HCT116 (cell line): Measurements from ENCODE around the gene FAM222B. TPM values are rescaled to one million over a fixed set of nuclear protein-coding genes. Genes with fewer than 3 reads are reported as not detected.

Source experiments
- ATAC-seq: fragments of 200-7000 bp; cut with Tn5 transposase; 2 replicates; pipeline ENCODE4 v1.9.1; 2020; ENCODE audit warnings: mild to moderate bottlenecking, moderate library complexity
- BruUV-seq: library from RNA; stranded (reverse); fragments of 400-500 nt; replicated peaks from 2 replicates; lab custom pipeline; 2021; lab: Mats Ljungman, UMichigan
- CTCF ChIA-PET: fragments of 300-600 bp; sonication (Branson Sonifier 250); formaldehyde crosslinking; loops from one replicate; lab custom pipeline; 2021; ENCODE audit warnings: antibody characterized with exemption; lab: Charles Lee
- POLR2A ChIA-PET: fragments of 300-600, 350-600 bp; sonication (Branson Sonifier 250); formaldehyde crosslinking; loops from one replicate; lab custom pipeline; 2021; ENCODE audit warnings: antibody characterized with exemption; lab: Charles Lee
- RAD21 ChIA-PET, 2 experiments: fragments of 300-600 bp; sonication (Branson Sonifier 250); formaldehyde crosslinking; loops; one replicate each; lab custom pipeline; 2023; ENCODE audit warnings: low total read pairs in 2 of 2; ENCODE audit not compliant: uncharacterized antibody in 2 of 2, unreplicated experiment in 2 of 2, low non-redundant PET in 1 of 2; lab: Charles Lee
- DNase-seq: peaks from one replicate; pipeline ENCODE4 v3.0.0-alpha.2; 2010; ENCODE audit warnings: low read depth, low spot score
- H2AFZ ChIP-seq: fragments of 200-600 bp; shearing (Covaris generic), sonication (generic); 2 replicates; pipeline ENCODE4 v1.6.1; 2017; ENCODE audit warnings: low read depth, mixed run types, mixed read lengths, antibody characterized with exemption, low read length; ENCODE audit not compliant: poor library complexity, severe bottlenecking
- H3K27ac ChIP-seq: 2 replicates; pipeline ENCODE4 v1.5.1; 2012; ENCODE audit warnings: low read depth, low read length
- H3K27me3 ChIP-seq: fragments of 200-600 bp; sonication (generic); 2 replicates; pipeline ENCODE4 v1.6.1; 2016; ENCODE audit warnings: mixed run types, low read length, mixed read lengths; ENCODE audit not compliant: insufficient read depth
- H3K36me3 ChIP-seq, 2 experiments: fragments of 200-500 bp in 1 of 2; fragments of 200-600 bp in 1 of 2; sonication (Bioruptor generic) in 1 of 2; sonication (generic) in 1 of 2; 2 replicates each; pipeline versions ENCODE4 v1.5.1 to v1.6.1; 2014 to 2016; ENCODE audit warnings: low read length in 2 of 2, inconsistent platforms in 1 of 2, mixed read lengths in 1 of 2, mixed run types in 1 of 2; ENCODE audit not compliant: insufficient read depth in 2 of 2, control insufficient read depth in 1 of 2
- H3K4me1 ChIP-seq, 2 experiments: fragments of 200-600 bp in 1 of 2; sonication (generic) in 1 of 2; 2 replicates each; pipeline versions ENCODE4 v1.5.1 to v1.6.1; 2012 to 2017; ENCODE audit warnings: low read length in 2 of 2, inconsistent platforms in 1 of 2, mild to moderate bottlenecking in 1 of 2, mixed read lengths in 1 of 2, mixed run types in 1 of 2, moderate library complexity in 1 of 2; ENCODE audit not compliant: insufficient read depth in 2 of 2, control insufficient read depth in 1 of 2
- H3K4me2 ChIP-seq: fragments of 200-600 bp; sonication (generic); 2 replicates; pipeline ENCODE4 v1.6.1; 2017; ENCODE audit warnings: mixed run types, low read length, mixed read lengths
- H3K4me3 ChIP-seq, 2 experiments: fragments of 200-600 bp in 1 of 2; sonication (generic) in 1 of 2; replicated peaks in 1 of 2; 2 replicates each; pipeline ENCODE4 v1.5.1; 2011 to 2016; ENCODE audit warnings: low read length in 2 of 2, control low read depth in 1 of 2, low read depth in 1 of 2, mild to moderate bottlenecking in 1 of 2, mixed read lengths in 1 of 2, mixed run types in 1 of 2
- H3K79me2 ChIP-seq: fragments of 200-600 bp; sonication (generic); 2 replicates; pipeline ENCODE4 v1.6.1; 2017; ENCODE audit warnings: mild to moderate bottlenecking, mixed run types, low read length, moderate library complexity, mixed read lengths; ENCODE audit not compliant: insufficient read depth
- H3K9ac ChIP-seq: fragments of 200-600 bp; sonication (generic); 2 replicates; pipeline ENCODE4 v1.6.1; 2016; ENCODE audit warnings: low read length, mixed read lengths
- H3K9me2 ChIP-seq: fragments of 200-600 bp; sonication (generic), shearing (Covaris generic); 2 replicates; pipeline ENCODE4 v1.6.1; 2017; ENCODE audit warnings: mixed run types, mild to moderate bottlenecking, moderate library complexity; ENCODE audit not compliant: insufficient read depth
- H3K9me3 ChIP-seq, 2 experiments: fragments of 200-500 bp in 1 of 2; fragments of 200-600 bp in 1 of 2; sonication (Bioruptor generic) in 1 of 2; sonication (generic) in 1 of 2; 2 replicates each; pipeline ENCODE4 v1.6.1; 2014 to 2017; ENCODE audit warnings: low read length in 2 of 2, mixed read lengths in 2 of 2, inconsistent platforms in 1 of 2, low read depth in 1 of 2, mild to moderate bottlenecking in 1 of 2, mixed run types in 1 of 2, moderate library complexity in 1 of 2; ENCODE audit not compliant: control insufficient read depth in 1 of 2, insufficient read depth in 1 of 2
- H4K20me1 ChIP-seq: fragments of 200-600 bp; sonication (generic), shearing (Covaris generic); 2 replicates; pipeline ENCODE4 v1.6.1; 2017; ENCODE audit warnings: mixed run types, mild to moderate bottlenecking, moderate library complexity; ENCODE audit not compliant: insufficient read depth
- ATF3 ChIP-seq: IDR thresholded peaks from 2 replicates; pipeline ENCODE4 v1.6.1; 2012
- CBX3 ChIP-seq: IDR thresholded peaks from 2 replicates; pipeline ENCODE4 v1.6.1; 2012; ENCODE audit warnings: low read depth
- ELF1 ChIP-seq: IDR thresholded peaks from 2 replicates; pipeline ENCODE4 v1.6.1; 2012; ENCODE audit warnings: low read depth, borderline replicate concordance
- JUND ChIP-seq: IDR thresholded peaks from 2 replicates; pipeline ENCODE4 v1.6.1; 2012
- POLR2AphosphoS5 ChIP-seq: IDR thresholded peaks from 2 replicates; pipeline ENCODE4 v1.6.1; 2011; ENCODE audit warnings: mild to moderate bottlenecking, low read depth, low read length, moderate library complexity
- SIN3A ChIP-seq: IDR thresholded peaks from 2 replicates; pipeline ENCODE4 v1.6.1; 2012; ENCODE audit warnings: low read depth
- SP1 ChIP-seq: IDR thresholded peaks from 2 replicates; pipeline ENCODE4 v1.6.1; 2012; ENCODE audit warnings: low read depth
- ZFX ChIP-seq: fragments of 450-650 bp; IDR thresholded peaks from 2 replicates; pipeline ENCODE4 v1.6.1; 2017
- intact Hi-C: fragments of 100-400 bp; cut with micrococcal nuclease; formaldehyde crosslinking; loops from 2 replicates; pipeline ENCODE4 v1.10.0; 2022
- total RNA-seq: library from RNA; stranded (reverse); gene quantifications from one replicate; pipeline ENCODE4 v1.2.1, GENCODE V29; 2021; ENCODE audit not compliant: unreplicated experiment
- TF ChIP-seq, protein P1 (sequence below): IDR thresholded peaks from 2 replicates; pipeline ENCODE4 v1.6.1; 2012

FAM222B gene
- total RNA-seq, 1 experiment from 2014 or later = 22.7 TPM

GRCh38 chr17:28728364-28729200 is 114.0 kb downstream of the FAM222B start, which contains the start of gene NEK8:
TSS of gene NEK8 (plus strand) at chr17:28728788. CDS start at chr17:28728814, 26 bp downstream.
- H3K9me2 ChIP-seq = no peaks in the 10 kb centered on the region
- DNase-seq = peak; percentile 88
- ATAC-seq = peak; percentile 42
- TF ChIP-seq POLR2AphosphoS5 = peak; percentile 73
- TF ChIP-seq ELF1 = no peak; the same call in 1 of the 2 replicates
- peak; percentile 63; the same call in 1 of the 2 replicates for TF ChIP-seq SP1
- TF ChIP-seq, protein P1, sequence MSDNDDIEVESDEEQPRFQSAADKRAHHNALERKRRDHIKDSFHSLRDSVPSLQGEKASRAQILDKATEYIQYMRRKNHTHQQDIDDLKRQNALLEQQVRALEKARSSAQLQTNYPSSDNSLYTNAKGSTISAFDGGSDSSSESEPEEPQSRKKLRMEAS = peak; percentile 52; the same call in 1 of the 2 replicates
- TF ChIP-seq SIN3A = 0 out of 2 replicates have a peak, but pooled peaks have one; percentile 47
- TF ChIP-seq CBX3 = no peak
- TF ChIP-seq ATF3 = no peak
- no peak for TF ChIP-seq JUND
- TF ChIP-seq ZFX = peak; percentile 29; the same call in 1 of the 2 replicates
- TF ChIP-seq, all 23 proteins: peak for 5
- H4K20me1 ChIP-seq = 0 out of 2 replicates have a peak, but pooled peaks cover 4% of the 10 kb centered on the region
- H3K4me1 ChIP-seq = peaks cover 26 to 58% of the 10 kb centered on the region in 2 experiments
- peak within 1 kb of the TSS; percentile 47 for H2AFZ ChIP-seq
- ChIA-PET POLR2A (interaction anchor here (1.0 to 5.4 kb wide), 12 partner anchors 9 to 448 kb away, joined by 3 to 149 read pairs (median 4); partner anchors contain the start of genes FLOT2, RPL23A and TRAF4), CTCF (interaction anchor here (0.7 to 5.2 kb wide), 15 partner anchors 9 to 388 kb away, joined by 4 to 207 read pairs (median 9); partner anchors contain the start of genes FLOT2, PHF12, RPL23A and TRAF4), RAD21 (interaction anchor here (0.8 to 3.3 kb wide), 6 partner anchors 14 to 151 kb away, joined by 3 to 28 read pairs (median 10); partner anchors contain the start of gene TRAF4 (in 1 of the 2))
- intact Hi-C loops = loop anchor here (5.0 kb wide), 1 partner anchor 384 kb away; no protein-coding TSS in a partner anchor
- no peaks in the 10 kb centered on the region for H3K27me3 ChIP-seq
- H3K4me2 ChIP-seq = peak within 1 kb of the TSS; percentile 99
- H3K9me3 ChIP-seq = no peaks in the 10 kb centered on the region
- BruUV-seq = no TSS peak
- H3K79me2 ChIP-seq = peaks cover 11% of the 10 kb centered on the region
- H3K4me3 ChIP-seq = peak within 1 kb of the TSS; percentile 59 to 71
- peak within 1 kb of the TSS; percentile 89 for H3K27ac ChIP-seq
- H3K36me3 ChIP-seq = peaks cover 2 to 8% of the 10 kb centered on the region in 2 experiments; a peak in 2 of 4 replicates
- peak within 1 kb of the TSS; percentile 90 for H3K9ac ChIP-seq
